Hematopoietic multipotent progenitor cell treated with erythropoietin and hydrocortisone succinate and interleukin-3 and kit ligand, for 15 days (in vitro differentiated cells): ENCODE data around the gene MLANA.

ENCODE experiments used
- DNase-seq: peaks from one replicate; pipeline ENCODE4 v3.0.0-alpha.2; 2015; ENCODE audit warnings: low spot score

MLANA gene

GRCh38 chr9:5899292-5899691 is 8.6 kb downstream of the MLANA start:
- DNase-seq, result no peak

DNA sequence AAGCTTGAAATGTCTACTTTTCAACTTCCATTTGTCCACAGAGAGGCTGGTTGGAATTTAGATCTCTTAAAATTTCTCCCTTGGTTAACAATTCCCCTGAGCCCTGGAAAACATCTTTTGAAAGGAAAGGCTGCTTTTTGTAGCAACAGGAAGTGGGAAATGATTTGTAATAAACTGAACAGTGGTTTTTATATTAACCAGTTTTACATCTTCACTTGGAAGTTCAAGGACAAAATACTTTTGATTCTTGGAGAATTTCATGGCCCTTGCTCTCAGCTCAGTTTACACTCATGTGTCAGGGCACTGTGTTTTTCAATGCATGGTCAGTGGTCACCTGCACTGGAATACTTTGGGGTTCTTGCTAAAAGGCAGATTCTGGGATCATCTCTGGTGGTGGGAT is 9.9 kb downstream of the MLANA start:
- no peak for DNase-seq

- DNase-seq, result no peak
These were observed 11.7 kb downstream of the MLANA start for GRCh38 chr9:5902377-5902776.

- no peak for DNase-seq
These were observed 18.2 kb downstream of the MLANA start for GRCh38 chr9:5908918-5909317.

DNA sequence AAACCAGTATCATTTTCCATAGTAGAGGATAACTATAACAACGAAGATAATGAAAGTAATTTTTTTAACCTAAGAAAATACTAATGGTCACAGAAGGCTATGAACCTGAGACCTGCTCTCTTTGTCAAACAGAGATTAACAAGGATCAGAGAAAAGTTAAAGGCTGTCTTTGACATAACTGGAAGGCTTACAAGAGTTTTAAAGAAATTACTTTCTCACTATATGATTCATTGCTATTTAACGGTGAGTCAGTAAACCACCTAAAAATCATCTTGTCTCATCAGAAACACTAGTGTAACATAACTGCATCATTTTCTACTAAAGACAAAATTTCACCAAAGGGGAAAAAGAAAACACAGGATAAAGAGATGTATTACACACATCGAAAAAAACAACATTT is 19.3 kb downstream of the MLANA start:
- DNase-seq, result no peak

- DNase-seq, result no peak
These were observed 19.8 kb downstream of the MLANA start for GRCh38 chr9:5910413-5911057.

GRCh38 chr9:5915438-5915837 is 24.7 kb downstream of the MLANA start:
- DNase-seq, result no peak

GRCh38 chr9:5917273-5917672 is 26.6 kb downstream of the MLANA start:
- no peak for DNase-seq

- no peak for DNase-seq
These were observed 27.2 kb downstream of the MLANA start for GRCh38 chr9:5917888-5918287.

DNA sequence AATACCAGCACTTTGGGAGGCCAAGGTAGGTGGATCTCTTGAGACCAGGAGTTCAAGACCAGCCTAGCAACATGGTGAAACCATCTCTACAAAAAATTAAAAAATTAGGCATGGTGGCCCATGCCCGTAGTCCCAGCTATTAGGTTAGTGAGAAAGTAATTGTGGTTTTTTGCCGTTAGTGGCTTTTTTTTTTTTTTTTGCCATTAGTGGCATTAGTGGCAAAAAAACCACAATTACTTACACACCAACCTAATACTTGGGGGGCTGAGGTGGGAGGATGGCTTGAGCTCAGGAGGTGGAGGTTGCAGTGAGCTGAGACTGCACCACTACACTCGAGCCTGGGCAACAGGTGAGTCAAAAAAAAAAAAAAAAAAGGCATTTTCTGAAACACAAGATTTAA is 27.8 kb downstream of the MLANA start:
- DNase-seq, result no peak

- DNase-seq, result no peak
These were observed 30.2 kb downstream of the MLANA start for GRCh38 chr9:5920860-5921328.

DNA sequence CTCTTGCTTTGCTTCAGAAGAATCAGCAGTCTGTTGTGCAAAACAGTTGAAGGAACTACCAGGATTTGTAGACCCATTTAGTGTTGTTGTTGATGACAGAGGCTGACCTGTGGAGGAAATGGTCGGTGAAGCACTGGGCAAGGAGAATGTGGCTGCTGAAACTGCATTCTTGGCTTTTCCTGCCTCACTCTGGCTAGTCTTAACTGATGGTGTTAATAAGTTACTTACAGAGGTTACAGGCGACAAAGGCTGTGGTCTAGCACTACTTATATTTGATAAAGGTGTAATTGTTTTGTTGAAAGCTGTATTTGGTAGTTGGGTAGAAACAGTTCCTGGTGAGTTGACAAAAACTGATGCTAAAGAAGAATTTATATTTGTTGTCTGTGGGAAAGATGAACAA is 31.5 kb downstream of the MLANA start:
- DNase-seq, result no peak

- DNase-seq, result no peak
These were observed 41.0 kb downstream of the MLANA start for GRCh38 chr9:5931657-5932056.

GRCh38 chr9:5938449-5938848 is 47.8 kb downstream of the MLANA start:
- no peak for DNase-seq

DNA sequence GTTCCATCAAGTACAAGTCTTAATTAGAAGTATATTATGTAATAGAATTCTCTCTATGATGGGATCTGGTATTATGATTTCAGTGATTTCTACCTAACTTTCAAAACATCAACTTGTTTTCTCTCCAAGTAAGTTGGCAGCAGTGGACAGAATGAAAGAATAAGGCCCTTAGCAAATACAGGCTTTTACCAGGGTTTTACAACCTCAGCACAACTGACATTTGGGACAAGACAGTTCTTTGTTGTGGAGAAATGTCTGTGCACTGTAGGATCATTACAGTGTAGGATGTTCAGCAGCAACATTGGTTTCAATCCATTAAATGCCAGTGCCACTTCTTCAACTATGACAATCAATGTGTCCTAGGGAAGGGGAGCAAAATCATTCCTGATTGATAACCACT is 48.8 kb downstream of the MLANA start:
- DNase-seq, result no peak

DNA sequence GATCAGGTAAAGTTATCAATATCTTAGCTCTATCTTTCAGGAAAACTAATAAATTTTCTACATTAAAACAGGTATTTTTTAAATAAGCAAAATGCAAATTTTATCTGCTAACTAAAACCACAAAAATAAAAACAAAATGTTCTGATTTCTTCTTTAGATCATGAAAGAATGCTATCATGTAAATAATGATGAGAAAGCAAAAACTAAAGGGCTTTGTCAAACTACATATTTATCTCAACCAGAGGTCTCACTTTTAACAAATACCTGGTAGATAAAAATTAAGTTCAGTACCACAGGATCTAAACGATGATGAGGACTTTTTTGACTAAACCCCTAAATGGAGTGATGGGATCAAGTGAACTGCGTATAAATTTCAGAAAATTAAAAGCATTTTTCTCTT is 50.5 kb downstream of the MLANA start:
- DNase-seq, result no peak

GRCh38 chr9:5945112-5945511 is 54.4 kb downstream of the MLANA start:
- no peak for DNase-seq

DNA sequence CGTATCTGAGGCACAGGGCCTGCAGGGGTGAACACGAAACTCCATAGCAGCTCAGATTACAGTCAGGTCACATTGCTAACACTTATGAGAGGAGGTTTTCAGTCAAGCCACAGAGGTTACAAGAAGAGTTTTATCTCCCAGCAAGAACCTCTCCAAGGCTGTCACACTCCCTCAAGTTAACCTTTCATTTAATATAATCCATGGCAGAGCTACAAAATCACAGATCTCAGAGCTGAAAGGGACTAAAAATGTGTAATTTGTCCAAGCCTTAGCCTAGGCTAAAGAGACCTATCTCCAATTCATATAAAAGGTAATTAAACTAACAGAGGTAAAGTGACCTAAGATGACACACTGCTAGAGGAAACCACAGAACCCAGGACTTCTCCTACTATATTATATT is 57.2 kb downstream of the MLANA start:
- DNase-seq, result no peak

GRCh38 chr9:5949103-5949699 is 58.5 kb downstream of the MLANA start:
- DNase-seq, result no peak

DNA sequence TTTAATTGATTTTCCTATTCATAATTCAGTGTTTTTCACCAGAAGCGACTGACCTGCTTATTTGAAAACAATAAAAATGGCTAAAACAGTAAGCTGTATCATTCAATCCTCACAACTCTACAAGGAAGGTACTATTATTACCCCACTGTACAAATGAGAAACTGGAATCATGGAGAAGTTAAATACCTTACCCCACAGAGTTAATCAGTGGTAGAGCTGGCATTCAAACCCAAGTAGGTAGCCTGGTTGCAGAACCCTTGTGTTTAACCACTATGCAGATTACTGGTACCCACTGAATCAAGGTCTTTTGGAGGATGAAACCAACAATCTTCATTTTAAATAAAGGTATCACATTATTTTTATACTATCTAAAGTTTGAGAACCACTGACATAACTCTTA is 59.6 kb downstream of the MLANA start:
- no peak for DNase-seq

DNA sequence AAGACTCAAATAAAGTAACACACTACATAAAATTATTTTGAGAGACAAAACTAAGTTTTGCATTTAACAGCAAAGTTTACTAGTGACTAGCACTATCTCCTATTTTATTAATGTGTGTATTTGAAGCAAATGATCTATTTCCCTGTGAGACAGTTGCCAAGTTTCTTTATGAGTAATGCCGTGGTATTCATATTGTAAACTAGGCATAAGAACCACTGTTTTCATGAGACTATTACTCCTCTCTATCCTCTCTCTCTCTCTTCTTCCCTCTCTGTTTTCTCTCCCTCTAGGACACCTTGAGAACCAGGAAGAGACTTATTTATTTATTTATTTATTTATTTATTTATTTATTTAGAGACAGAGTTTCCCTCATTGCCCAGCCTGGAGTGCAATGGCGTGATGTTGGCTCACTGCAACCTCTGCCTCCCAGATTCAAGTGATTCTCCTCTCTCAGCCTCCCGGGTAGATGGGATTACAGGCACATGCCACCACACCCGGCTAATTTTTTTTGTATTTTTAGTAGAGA is 61.1 kb downstream of the MLANA start:
- DNase-seq, result no peak

GRCh38 chr9:5953743-5954707 is 63.3 kb downstream of the MLANA start:
- peak; percentile 55 for DNase-seq

- no peak for DNase-seq
These were observed 66.5 kb downstream of the MLANA start for GRCh38 chr9:5957166-5957565.
